NCI-H1694 treated with DMSO at 0.1 percent for 48 hours (cell line): Measurements from ENCODE around the gene HAUS7.

Source experiments
- DNase-seq: peaks from one replicate; lab custom pipeline; 2025; lab: John Stamatoyannopoulos, UW

Gene HAUS7

DNA sequence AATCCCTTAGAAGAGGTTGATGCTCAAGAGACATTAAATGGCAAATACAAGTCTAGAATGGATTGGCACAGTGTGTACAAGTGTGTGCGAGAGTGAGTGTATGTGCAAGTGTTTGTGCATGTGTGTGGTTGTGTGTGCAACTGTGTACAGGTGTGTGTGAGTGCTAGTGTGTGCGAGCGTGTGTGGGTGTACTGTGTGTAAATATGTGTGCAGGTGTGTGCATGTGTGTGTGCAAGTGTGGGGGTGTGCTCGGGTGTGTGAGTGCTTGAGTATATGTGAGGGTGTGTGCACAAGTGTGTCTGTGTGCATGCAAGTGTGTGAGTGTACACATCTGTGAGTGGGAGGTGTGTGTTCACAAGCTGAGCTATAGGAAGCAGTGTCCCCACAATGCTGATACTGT lies 30.4 kb downstream of the HAUS7 start:
- DNase-seq: no peak

DNA sequence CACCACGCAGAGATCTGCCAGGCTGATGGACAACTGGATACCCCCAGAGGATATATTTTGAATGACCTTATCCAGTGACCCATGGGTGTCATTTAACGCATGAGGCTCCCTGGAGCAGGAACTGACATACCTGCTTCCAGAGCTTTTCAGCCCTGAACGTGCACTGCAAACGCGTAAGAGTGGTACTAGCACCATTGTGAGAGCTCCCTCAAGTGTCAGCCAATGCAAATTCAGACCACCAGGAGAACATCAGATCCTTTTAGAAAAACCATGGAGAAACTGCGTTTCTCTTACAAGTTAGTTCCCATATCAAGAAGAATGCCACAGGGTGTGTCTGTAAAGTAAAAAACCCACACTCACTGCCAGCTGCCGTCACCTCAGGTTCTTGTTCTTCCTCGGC lies 31.8 kb downstream of the HAUS7 start:
- peak; percentile 43 for DNase-seq

DNA sequence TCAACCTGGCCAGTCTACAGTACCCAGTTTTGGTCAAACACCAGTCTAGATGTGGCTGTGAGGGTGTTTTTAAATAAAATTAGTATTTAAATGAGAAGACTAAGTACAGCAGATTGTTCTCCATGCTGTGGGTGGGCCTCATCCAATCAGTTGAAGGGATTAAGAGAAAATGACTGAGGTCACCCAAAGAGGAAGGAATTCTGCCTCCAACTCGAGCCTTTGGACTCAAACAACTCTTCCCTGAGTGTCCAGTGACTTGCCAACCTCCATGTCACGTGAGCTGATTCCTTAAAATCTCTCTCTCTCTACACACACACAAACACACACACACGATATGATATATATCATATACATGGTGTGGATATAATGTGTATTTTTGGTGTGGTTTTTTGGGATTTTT lies 34.5 kb downstream of the HAUS7 start:
- DNase-seq: no peak

- no peak for DNase-seq
Measured at GRCh38 chrX:153434801-153435200, 35.6 kb downstream of the HAUS7 start.

- no peak for DNase-seq
Measured at GRCh38 chrX:153433781-153434285, 36.5 kb downstream of the HAUS7 start.

GRCh38 chrX:153433161-153433680 lies 37.2 kb downstream of the HAUS7 start:
- DNase-seq: no peak

- no peak for DNase-seq
Measured at GRCh38 chrX:153430796-153431195, 39.6 kb downstream of the HAUS7 start.

DNA sequence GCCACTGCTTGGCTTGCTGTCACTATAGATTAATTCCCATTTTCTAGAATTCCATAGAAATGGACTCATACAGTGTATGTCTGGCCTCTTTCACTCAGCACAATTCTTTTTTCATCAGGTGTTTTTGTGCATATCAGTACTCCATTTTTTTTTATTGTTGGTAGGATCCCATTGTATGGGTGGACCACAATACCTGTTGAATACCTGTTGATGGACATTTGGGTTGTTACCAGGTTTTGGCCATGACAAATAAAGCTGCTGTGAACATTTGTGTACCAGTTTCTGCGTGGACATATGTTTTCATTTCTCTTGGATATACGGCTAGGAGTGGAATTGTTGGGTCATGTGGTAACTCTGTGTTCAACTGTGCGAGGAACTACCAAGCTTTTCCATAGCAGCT lies 44.2 kb downstream of the HAUS7 start:
- no peak for DNase-seq

DNA sequence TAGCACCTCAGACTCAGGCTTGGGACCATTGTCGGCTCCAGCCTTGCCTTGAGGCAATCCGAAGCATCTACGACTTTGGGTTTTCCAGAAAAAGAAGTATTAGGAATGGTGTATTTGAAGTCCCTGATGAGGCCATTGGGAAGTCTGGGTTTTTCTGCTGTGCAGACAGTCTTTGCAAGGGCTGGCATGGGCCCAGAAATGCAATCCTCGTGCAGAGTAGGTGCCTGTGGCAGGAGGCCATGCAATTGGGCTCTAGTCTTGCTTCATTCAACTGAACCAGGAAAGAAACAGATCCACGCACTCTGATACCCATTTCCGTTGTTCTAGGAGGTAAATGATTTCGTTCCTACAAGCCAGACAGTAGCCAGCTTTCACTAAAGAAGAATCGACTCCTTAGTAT lies 46.7 kb downstream of the HAUS7 start:
- no peak for DNase-seq

GRCh38 chrX:153421856-153422255 lies 48.5 kb downstream of the HAUS7 start:
- no peak for DNase-seq

GRCh38 chrX:153420851-153421599 lies 49.4 kb downstream of the HAUS7 start:
- DNase-seq: no peak

DNA sequence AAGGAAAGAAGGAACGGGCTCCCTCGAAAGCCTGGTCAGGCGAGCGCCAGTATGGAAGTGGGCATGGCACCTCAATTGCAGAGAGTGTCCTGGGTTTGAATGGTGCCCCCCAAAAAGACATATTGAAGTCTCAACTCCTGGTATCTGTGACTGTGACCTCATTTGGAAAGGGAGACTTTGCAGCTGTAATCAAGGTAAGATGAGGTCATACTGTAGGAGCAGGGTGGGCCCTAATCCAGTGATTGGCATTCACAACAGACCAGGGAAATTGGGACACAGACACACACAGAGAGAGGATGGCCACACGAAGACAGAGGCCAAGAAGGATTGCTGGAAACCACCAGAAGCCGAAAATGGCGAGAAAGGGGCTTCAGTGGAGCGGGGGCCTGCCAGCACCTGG lies 52.7 kb downstream of the HAUS7 start:
- no peak for DNase-seq

DNA sequence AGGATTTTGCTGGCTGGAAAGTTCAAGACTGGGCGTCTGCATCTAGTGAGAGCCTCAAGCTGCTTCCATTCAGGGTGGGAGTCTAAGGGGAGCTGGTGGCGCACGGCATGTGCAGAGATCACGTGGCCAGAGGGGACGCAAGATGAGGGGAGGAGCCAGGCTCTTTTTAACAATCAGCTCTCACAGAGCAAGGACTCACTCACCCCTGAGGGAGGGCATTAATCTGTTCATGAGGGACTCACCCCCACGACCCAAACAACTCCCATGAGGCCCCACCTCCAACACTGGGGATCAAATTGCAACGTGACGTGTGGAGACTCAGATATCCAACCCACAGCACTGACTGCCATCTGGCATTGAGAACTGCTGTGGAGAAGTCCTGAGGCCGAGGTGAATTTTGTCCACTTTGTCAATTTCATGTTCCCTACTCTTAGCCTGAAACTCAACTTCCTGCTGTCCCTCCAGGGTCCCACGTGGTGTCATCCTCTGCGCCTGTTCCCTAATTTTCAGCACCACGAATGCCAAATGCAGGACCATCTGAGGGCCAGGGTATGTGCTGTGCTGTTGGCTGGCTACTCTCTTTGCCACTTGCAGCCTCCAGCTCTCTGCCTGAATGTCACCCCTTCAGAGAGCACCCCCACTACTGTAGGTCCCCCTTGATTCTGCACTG lies 53.5 kb downstream of the HAUS7 start:
- DNase-seq: no peak

DNA sequence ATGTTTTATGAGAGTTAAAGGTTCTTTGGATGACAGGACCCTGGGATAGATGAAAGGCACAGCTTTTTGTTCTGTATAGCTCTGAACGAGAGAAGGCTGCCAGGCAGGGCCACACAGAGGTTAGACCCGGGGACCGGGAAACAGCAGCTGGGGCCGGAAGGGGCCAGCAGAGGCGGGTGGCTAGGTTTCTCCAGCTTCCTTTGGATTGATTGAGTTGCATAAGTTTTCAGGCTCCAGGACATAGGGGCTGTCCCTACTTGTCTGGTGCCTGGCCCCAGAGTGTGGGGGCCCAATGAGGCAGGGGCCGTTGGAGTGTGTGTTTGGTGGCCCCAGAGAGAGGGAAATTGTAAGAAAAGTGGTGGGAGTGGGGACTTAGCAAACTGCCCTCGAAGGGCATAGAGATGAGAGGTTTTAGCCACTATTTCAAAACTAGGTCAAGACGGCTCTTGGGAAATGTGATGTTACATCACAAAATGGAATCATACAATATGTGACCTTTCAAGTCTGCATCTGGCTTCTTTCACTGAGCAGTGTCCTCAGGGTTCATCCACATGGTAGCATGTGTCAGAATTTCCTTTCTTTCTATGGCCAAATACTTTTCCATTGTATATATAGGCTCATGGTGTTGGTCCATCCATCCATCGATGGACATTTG lies 55.4 kb downstream of the HAUS7 start:
- no peak for DNase-seq

DNA sequence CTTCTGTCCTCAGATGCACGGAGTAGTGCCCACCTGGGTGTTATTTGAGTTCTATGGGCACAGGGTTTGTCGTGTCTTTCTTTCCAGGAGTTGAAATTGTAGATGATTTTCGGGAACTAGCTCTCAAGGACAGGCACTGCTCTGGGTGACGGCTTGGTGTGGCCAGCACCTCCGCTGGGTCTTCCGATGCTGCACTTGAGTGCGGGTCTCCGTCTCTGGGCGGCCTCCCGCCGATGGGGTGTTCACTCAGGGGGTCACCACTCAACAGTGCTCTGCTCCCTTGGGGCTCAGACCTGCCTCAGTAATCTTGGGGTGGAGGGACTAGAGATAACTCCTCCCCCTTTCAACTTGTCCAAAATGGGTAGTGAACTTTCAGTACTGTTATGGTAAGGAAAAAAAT lies 56.6 kb downstream of the HAUS7 start:
- no peak for DNase-seq

- DNase-seq: no peak
Measured at GRCh38 chrX:153412746-153413720, 57.3 kb downstream of the HAUS7 start.

- DNase-seq: no peak
Measured at GRCh38 chrX:153411988-153412574, 58.3 kb downstream of the HAUS7 start.

GRCh38 chrX:153411255-153411987 lies 59.0 kb downstream of the HAUS7 start, which contains the start of gene ZFP92:
Gene ZFP92, plus strand, starts transcription at chrX:153411472. Its CDS starts 6,851 bp downstream, at chrX:153418323.
- DNase-seq: no peak

DNA sequence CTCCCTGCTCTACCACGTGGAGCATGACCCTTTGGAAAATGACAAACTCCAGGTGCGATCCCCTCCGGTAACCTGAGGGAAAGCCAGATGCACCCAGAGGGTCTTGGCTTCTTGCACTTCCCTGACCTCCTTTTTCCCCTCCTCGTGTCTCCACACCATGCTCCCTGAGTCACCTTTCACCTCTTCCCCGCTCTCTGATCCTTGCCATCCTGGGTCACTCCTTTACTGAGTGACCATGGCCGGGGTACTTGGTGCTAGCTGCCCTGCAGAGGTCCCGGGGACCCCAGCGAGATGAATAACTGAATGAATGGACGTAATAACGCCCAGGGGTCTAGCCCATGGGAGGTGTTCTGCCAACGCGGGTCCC lies 59.5 kb downstream of the HAUS7 start:
- DNase-seq: no peak

DNA sequence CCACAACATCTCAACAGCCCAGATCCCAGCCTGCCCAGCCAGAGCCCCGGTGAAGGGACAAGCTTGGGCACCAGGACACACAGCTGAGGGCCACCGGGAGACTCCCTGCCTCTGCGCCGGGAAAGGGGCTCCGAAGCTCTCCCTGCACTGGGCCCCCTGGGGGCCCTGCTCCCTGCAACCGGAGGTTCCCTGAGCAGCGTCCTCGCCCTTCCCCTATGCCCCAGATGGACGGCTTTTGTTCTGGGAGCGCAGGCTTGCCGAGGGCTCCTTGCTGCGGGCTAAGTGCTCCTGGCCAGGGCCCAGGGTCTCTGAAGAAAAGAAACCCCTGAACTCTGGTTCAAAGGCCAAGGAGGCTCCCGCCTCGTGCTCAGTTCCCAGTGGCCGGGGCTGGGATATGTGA lies 60.0 kb downstream of the HAUS7 start:
- DNase-seq: no peak
